DOHH2 (cell line): Measurements from ENCODE around the gene PPP1R7.

Experiments
- H3F3A ChIP-seq: fragments of 200-600 bp; sonication (generic), shearing (Covaris generic); 2 replicates; pipeline ENCODE4 v1.6.0; 2016; ENCODE audit warnings: antibody characterized with exemption, mild to moderate bottlenecking; ENCODE audit not compliant: control insufficient read depth, insufficient read depth
- H3K27ac ChIP-seq: fragments of 200-600 bp; sonication (generic); 2 replicates; pipeline ENCODE4 v1.5.1; 2014; ENCODE audit warnings: low read depth, mild to moderate bottlenecking, low read length, moderate library complexity
- H3K27me3 ChIP-seq: fragments of 200-600 bp; sonication (generic); 2 replicates; pipeline ENCODE4 v1.6.1; 2014; ENCODE audit warnings: mild to moderate bottlenecking, low read length, mixed read lengths; ENCODE audit not compliant: control insufficient read depth
- H3K36me3 ChIP-seq: fragments of 200-600 bp; sonication (generic); 2 replicates; pipeline ENCODE4 v1.6.1; 2014; ENCODE audit warnings: mild to moderate bottlenecking, low read length, moderate library complexity, mixed read lengths; ENCODE audit not compliant: control insufficient read depth
- H3K4me1 ChIP-seq: fragments of 200-600 bp; sonication (generic); 2 replicates; pipeline ENCODE4 v1.6.1; 2014; ENCODE audit warnings: mild to moderate bottlenecking, low read length, mixed read lengths; ENCODE audit not compliant: control insufficient read depth
- H3K4me2 ChIP-seq: fragments of 200-600 bp; sonication (generic); 2 replicates; pipeline ENCODE4 v1.6.0; 2014; ENCODE audit warnings: mild to moderate bottlenecking, low read length, moderate library complexity
- H3K4me3 ChIP-seq: fragments of 200-600 bp; sonication (generic); 2 replicates; pipeline ENCODE4 v1.5.1; 2014; ENCODE audit warnings: mild to moderate bottlenecking, low read length, mixed read lengths
- H3K79me2 ChIP-seq: fragments of 200-600 bp; sonication (generic); 2 replicates; pipeline ENCODE4 v1.6.1; 2014; ENCODE audit warnings: mild to moderate bottlenecking, low read length, mixed read lengths; ENCODE audit not compliant: control insufficient read depth
- H3K9me2 ChIP-seq: fragments of 200-600 bp; sonication (generic); replicated peaks from 2 replicates; pipeline ENCODE4 v1.6.1; 2014; ENCODE audit warnings: mild to moderate bottlenecking, low read length, mixed read lengths; ENCODE audit not compliant: control insufficient read depth
- H3K9me3 ChIP-seq: fragments of 200-600 bp; sonication (generic); 2 replicates; pipeline ENCODE4 v1.6.1; 2014; ENCODE audit warnings: antibody characterized with exemption, low read length, mixed read lengths; ENCODE audit not compliant: control insufficient read depth, insufficient read depth
- H4K20me1 ChIP-seq: fragments of 200-600 bp; sonication (generic); 2 replicates; pipeline ENCODE4 v1.6.0; 2014; ENCODE audit warnings: low read depth, mild to moderate bottlenecking, antibody characterized with exemption, low read length, moderate library complexity; ENCODE audit not compliant: control insufficient read depth, insufficient read depth
- EZH2phosphoT487 ChIP-seq: fragments of 200-600 bp; sonication (generic); IDR thresholded peaks from 2 replicates; pipeline ENCODE4 v1.6.1; 2017; ENCODE audit warnings: borderline replicate concordance, mild to moderate bottlenecking, antibody characterized with exemption, low read length, moderate library complexity, mixed read lengths
- TF ChIP-seq, protein P1 (sequence below): fragments of 200-600 bp; sonication (generic); IDR thresholded peaks from one replicate; pipeline ENCODE4 v1.5.1; 2014; ENCODE audit warnings: antibody characterized with exemption, mild to moderate bottlenecking, low read depth, low read length; ENCODE audit not compliant: poor library complexity, severe bottlenecking

PPP1R7 gene

DNA sequence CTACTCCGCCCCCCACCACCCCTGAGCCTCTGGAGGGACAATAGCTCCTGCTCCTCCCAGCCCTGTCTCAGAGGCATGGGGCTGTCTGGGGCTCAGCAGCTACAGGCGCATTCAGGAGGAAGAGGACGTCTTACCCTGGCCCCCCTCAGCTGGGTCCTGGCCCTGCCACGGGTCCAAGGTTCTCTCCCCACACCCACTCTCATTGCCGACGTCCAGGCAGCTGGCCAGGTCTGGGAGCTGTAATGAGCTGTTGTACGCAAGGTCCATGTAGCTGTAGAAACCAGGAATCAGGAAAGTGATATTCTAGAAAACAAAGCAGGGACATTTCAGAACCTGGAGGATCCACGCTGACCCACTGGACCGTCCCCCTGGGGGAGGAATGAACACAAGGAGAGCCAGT is 14.5 kb upstream of the PPP1R7 start:
- H3K36me3 ChIP-seq: peaks cover 55% of the 10 kb centered on the region
- no peaks in the 10 kb centered on the region for H3K27me3 ChIP-seq
- no peak overlapping the region for H3K4me3 ChIP-seq
- H3K4me2 ChIP-seq: no peak overlapping the region
- no peaks in the 10 kb centered on the region for H4K20me1 ChIP-seq
- no peaks in the 10 kb centered on the region for H3F3A ChIP-seq
- no peaks in the 10 kb centered on the region for H3K4me1 ChIP-seq
- TF ChIP-seq, protein P1, sequence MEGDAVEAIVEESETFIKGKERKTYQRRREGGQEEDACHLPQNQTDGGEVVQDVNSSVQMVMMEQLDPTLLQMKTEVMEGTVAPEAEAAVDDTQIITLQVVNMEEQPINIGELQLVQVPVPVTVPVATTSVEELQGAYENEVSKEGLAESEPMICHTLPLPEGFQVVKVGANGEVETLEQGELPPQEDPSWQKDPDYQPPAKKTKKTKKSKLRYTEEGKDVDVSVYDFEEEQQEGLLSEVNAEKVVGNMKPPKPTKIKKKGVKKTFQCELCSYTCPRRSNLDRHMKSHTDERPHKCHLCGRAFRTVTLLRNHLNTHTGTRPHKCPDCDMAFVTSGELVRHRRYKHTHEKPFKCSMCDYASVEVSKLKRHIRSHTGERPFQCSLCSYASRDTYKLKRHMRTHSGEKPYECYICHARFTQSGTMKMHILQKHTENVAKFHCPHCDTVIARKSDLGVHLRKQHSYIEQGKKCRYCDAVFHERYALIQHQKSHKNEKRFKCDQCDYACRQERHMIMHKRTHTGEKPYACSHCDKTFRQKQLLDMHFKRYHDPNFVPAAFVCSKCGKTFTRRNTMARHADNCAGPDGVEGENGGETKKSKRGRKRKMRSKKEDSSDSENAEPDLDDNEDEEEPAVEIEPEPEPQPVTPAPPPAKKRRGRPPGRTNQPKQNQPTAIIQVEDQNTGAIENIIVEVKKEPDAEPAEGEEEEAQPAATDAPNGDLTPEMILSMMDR: no peak
- no peak for TF ChIP-seq EZH2phosphoT487
- H3K9me2 ChIP-seq: no peaks in the 10 kb centered on the region
- H3K79me2 ChIP-seq: no peaks in the 10 kb centered on the region
- no peak overlapping the region for H3K27ac ChIP-seq
- no peaks in the 10 kb centered on the region for H3K9me3 ChIP-seq

DNA sequence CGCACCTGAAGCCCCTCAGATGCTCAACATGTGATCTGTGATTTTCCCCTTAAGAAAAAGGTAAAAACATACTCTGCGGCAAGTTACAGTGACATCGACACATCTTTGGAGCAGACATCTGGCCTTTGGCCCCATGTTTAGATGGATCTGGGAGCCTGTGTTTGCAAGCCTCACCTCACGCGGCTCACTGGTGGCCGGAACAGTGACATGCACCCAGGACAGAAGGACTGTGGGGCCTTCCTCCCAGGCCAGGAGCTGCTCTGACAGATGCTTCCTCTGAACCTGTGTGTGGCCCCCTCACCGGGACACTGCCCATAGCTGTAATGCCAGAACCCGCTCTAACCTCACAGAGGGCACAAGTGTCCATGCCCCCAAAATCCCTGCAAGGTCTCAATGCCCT is 14.1 kb upstream of the PPP1R7 start:
- Histone ChIP-seq H3K9me3 (no peaks in the 10 kb centered on the region), H3K36me3 (peaks cover 57% of the 10 kb centered on the region), H4K20me1 (no peaks in the 10 kb centered on the region), H3K4me2 (no peak overlapping the region), H3K79me2 (no peaks in the 10 kb centered on the region; the same call in 1 of the 2 replicates), H3K9me2 (no peaks in the 10 kb centered on the region), H3K27me3 (no peaks in the 10 kb centered on the region), H3K27ac (no peak overlapping the region), H3K4me3 (no peak overlapping the region), H3F3A (no peaks in the 10 kb centered on the region), H3K4me1 (no peaks in the 10 kb centered on the region)
- TF ChIP-seq, protein P1: no peak
- no peak for TF ChIP-seq EZH2phosphoT487

DNA sequence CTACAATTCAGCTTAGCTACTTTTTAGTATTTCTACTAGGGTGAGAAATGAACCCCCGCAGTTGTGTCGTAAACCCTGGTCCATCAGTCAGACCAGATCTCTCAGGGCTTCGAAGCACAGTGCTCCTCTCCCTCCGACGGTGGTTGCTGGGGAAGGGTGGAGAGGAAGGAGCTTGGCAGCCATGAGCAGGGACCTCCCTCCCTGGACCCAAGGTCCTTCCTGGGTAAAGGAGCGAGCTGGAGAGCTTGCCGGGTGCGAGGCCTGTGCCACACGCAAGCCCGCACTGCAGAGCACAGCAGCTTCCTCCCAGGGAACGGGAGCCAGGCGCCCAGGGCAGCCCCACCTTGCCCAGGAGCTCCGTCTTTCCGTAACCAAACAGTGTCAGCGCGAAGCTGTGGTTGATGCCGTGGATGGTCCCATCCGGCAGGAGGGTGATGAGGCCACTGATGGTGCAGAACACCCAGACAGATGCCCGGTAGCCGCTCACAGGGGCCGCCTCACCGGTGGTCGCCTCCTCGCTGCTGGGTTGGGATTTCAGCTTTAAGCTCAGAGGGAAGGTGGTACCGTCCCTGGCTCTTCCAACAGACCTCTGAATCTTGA is 13.5 kb upstream of the PPP1R7 start:
- H3K27me3 ChIP-seq: no peaks in the 10 kb centered on the region
- no peaks in the 10 kb centered on the region for H3F3A ChIP-seq
- no peak for TF ChIP-seq EZH2phosphoT487
- TF ChIP-seq, protein P1: no peak
- H3K27ac ChIP-seq: no peak overlapping the region
- H3K4me2 ChIP-seq: no peak overlapping the region
- H3K4me1 ChIP-seq: no peaks in the 10 kb centered on the region
- no peaks in the 10 kb centered on the region for H3K9me2 ChIP-seq
- no peaks in the 10 kb centered on the region for H4K20me1 ChIP-seq
- peaks cover 57% of the 10 kb centered on the region for H3K36me3 ChIP-seq
- H3K4me3 ChIP-seq: no peak overlapping the region
- H3K79me2 ChIP-seq: peaks cover under 1% of the 10 kb centered on the region
- no peaks in the 10 kb centered on the region for H3K9me3 ChIP-seq
